PC-3 (cell line): ENCODE data around the gene CALCOCO2. TPM values are rescaled to one million over a fixed set of nuclear protein-coding genes. Genes with fewer than 3 reads are reported as not detected.

ENCODE experiments used
- ATAC-seq: fragments of 200-7000 bp; cut with Tn5 transposase; 2 replicates; pipeline ENCODE4 v1.9.1; 2020; ENCODE audit warnings: mild to moderate bottlenecking, moderate library complexity
- BruUV-seq: library from RNA; stranded (reverse); fragments of 400-500 nt; replicated peaks from 2 replicates; lab custom pipeline; 2021; lab: Mats Ljungman, UMichigan
- CTCF ChIA-PET: fragments of 300-600 bp; sonication (Branson Sonifier 250); formaldehyde crosslinking; loops from one replicate; lab custom pipeline; 2022; ENCODE audit warnings: antibody characterized with exemption; lab: Charles Lee
- POLR2A ChIA-PET: fragments of 300-600 bp; sonication (Branson Sonifier 250); formaldehyde crosslinking; loops from one replicate; lab custom pipeline; 2022; ENCODE audit warnings: antibody characterized with exemption; ENCODE audit not compliant: unreplicated experiment; lab: Charles Lee
- DNase-seq: peaks from one replicate; pipeline ENCODE4 v3.0.0-alpha.2; 2015
- H2AFZ ChIP-seq: fragments of 300-600 bp; sonication (generic); 2 replicates; pipeline ENCODE4 v1.6.0; 2016; ENCODE audit warnings: antibody characterized with exemption, low read length
- H3F3A ChIP-seq: fragments of 300-600 bp; sonication (generic); one replicate; pipeline ENCODE4 v1.6.0; 2017; ENCODE audit warnings: antibody characterized with exemption, low read length, control low read depth, mild to moderate bottlenecking; ENCODE audit not compliant: unreplicated experiment
- H3K27ac ChIP-seq: fragments of 300-600 bp; sonication (generic); 2 replicates; pipeline ENCODE4 v1.5.1; 2016; ENCODE audit warnings: mild to moderate bottlenecking, low read length
- H3K27me3 ChIP-seq: fragments of 300-600 bp; sonication (generic); 2 replicates; pipeline ENCODE4 v1.6.1; 2016; ENCODE audit warnings: low read length, mixed read lengths
- H3K36me3 ChIP-seq: fragments of 300-600 bp; sonication (generic); 2 replicates; pipeline ENCODE4 v1.6.1; 2016; ENCODE audit warnings: low read depth, mixed run types, low read length, mixed read lengths
- H3K4me1 ChIP-seq: fragments of 300-600 bp; sonication (generic); 2 replicates; pipeline ENCODE4 v1.5.1; 2016; ENCODE audit warnings: low read length; ENCODE audit not compliant: insufficient read depth
- H3K4me2 ChIP-seq: fragments of 300-600 bp; sonication (generic); 2 replicates; pipeline ENCODE4 v1.6.0; 2016; ENCODE audit warnings: low read length
- H3K4me3 ChIP-seq: fragments of 300-600 bp; sonication (generic); 2 replicates; pipeline ENCODE4 v1.5.1; 2016; ENCODE audit warnings: mild to moderate bottlenecking, low read length, mixed read lengths
- H3K79me2 ChIP-seq: fragments of 300-600 bp; sonication (generic); 2 replicates; pipeline ENCODE4 v1.6.1; 2017; ENCODE audit warnings: low read length, mixed read lengths
- H3K9ac ChIP-seq: fragments of 300-600 bp; sonication (generic); 2 replicates; pipeline ENCODE4 v1.6.0; 2016; ENCODE audit warnings: mild to moderate bottlenecking, low read length
- H3K9me2 ChIP-seq: fragments of 300-600 bp; sonication (generic); replicated peaks from 2 replicates; pipeline ENCODE4 v1.6.1; 2016; ENCODE audit warnings: mixed run types, low read length, mixed read lengths
- H3K9me3 ChIP-seq: fragments of 300-600 bp; sonication (generic); 2 replicates; pipeline ENCODE4 v1.6.1; 2016; ENCODE audit warnings: low read length, mixed read lengths
- H4K20me1 ChIP-seq: fragments of 300-600 bp; sonication (generic); 2 replicates; pipeline ENCODE4 v1.6.1; 2016; ENCODE audit warnings: low read length, mixed read lengths
- EZH2 ChIP-seq: fragments of 300-600 bp; sonication (generic); IDR thresholded peaks from one replicate; pipeline ENCODE4 v1.6.1; 2017; ENCODE audit warnings: antibody characterized with exemption, mild to moderate bottlenecking, low read length; ENCODE audit not compliant: unreplicated experiment
- EZH2phosphoT487 ChIP-seq: fragments of 300-600 bp; sonication (generic); IDR thresholded peaks from 2 replicates; pipeline ENCODE4 v1.6.1; 2018; ENCODE audit warnings: mild to moderate bottlenecking, antibody characterized with exemption, low read length, borderline replicate concordance
- intact Hi-C: fragments of 100-400 bp; cut with micrococcal nuclease; formaldehyde crosslinking; loops from 2 replicates; pipeline ENCODE4 v1.9.0; 2023
- total RNA-seq: library from RNA; depleted of rRNA; stranded (reverse); fragments of >200 nt; gene quantifications from 2 replicates; pipeline ENCODE4 v1.2.3, GENCODE V29; 2014
- TF ChIP-seq, protein P1 (sequence below): fragments of 300-600 bp; sonication (generic); conservative IDR thresholded peaks from 2 replicates; pipeline ENCODE4 v1.5.1; 2017; ENCODE audit warnings: antibody characterized with exemption, low read depth, mild to moderate bottlenecking, low read length

CALCOCO2 gene
- total RNA-seq, 1 experiment from 2014 or later = 47.2 TPM

- H4K20me1 ChIP-seq = no peaks in the 10 kb centered on the region
- peaks cover 17% of the 10 kb centered on the region for H3K36me3 ChIP-seq
- H3F3A ChIP-seq = no peaks in the 10 kb centered on the region
- TF ChIP-seq, protein P1, sequence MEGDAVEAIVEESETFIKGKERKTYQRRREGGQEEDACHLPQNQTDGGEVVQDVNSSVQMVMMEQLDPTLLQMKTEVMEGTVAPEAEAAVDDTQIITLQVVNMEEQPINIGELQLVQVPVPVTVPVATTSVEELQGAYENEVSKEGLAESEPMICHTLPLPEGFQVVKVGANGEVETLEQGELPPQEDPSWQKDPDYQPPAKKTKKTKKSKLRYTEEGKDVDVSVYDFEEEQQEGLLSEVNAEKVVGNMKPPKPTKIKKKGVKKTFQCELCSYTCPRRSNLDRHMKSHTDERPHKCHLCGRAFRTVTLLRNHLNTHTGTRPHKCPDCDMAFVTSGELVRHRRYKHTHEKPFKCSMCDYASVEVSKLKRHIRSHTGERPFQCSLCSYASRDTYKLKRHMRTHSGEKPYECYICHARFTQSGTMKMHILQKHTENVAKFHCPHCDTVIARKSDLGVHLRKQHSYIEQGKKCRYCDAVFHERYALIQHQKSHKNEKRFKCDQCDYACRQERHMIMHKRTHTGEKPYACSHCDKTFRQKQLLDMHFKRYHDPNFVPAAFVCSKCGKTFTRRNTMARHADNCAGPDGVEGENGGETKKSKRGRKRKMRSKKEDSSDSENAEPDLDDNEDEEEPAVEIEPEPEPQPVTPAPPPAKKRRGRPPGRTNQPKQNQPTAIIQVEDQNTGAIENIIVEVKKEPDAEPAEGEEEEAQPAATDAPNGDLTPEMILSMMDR = no peak
- no peak for TF ChIP-seq EZH2
- POLR2A ChIA-PET = interaction anchor here (0.6 kb wide), 1 partner anchor 47 kb away, joined by 3 read pairs; no protein-coding TSS in a partner anchor
- no peak overlapping the region for H3K4me3 ChIP-seq
- H2AFZ ChIP-seq = no peak overlapping the region
- ATAC-seq (no peak), DNase-seq (no peak)
- no TSS peak for BruUV-seq
- peaks cover 32% of the 10 kb centered on the region for H3K79me2 ChIP-seq
- H3K9me2 ChIP-seq = no peaks in the 10 kb centered on the region
- no peak overlapping the region for H3K4me2 ChIP-seq
- H3K9ac ChIP-seq = no peak overlapping the region
- H3K4me1 ChIP-seq = no peaks in the 10 kb centered on the region
- CTCF ChIA-PET = no interaction called here
- H3K9me3 ChIP-seq = no peaks in the 10 kb centered on the region
- intact Hi-C loops = no loop called here
- no peak overlapping the region for H3K27ac ChIP-seq
- H3K27me3 ChIP-seq = no peaks in the 10 kb centered on the region
These were observed 10.6 kb downstream of the CALCOCO2 start for GRCh38 chr17:48841395-48841831.

DNA sequence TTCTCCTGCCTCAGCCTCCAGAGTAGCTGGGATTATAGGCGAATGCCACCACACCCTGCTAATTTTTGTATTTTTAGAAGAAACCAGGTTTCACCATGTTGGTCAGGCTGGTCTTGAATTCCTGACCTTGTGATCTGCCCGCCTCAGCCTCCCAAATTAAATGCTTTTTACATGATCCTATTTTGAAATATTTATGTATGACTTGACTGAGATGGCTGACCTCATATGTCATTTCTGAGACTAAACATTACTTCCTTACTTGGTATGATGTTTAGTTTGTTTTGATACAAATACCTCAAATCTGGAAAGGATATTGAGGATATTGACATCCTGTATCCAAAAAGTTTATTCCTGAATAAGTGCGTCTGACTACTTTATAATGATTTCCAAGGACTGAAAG lies 11.9 kb downstream of the CALCOCO2 start:
- H3F3A ChIP-seq = no peaks in the 10 kb centered on the region
- no peaks in the 10 kb centered on the region for H4K20me1 ChIP-seq
- H3K27ac ChIP-seq = no peak overlapping the region
- BruUV-seq = no TSS peak
- H3K9me3 ChIP-seq = no peaks in the 10 kb centered on the region
- H3K4me3 ChIP-seq = no peak overlapping the region
- H3K9me2 ChIP-seq = no peaks in the 10 kb centered on the region
- ChIA-PET CTCF (interaction anchor here (0.6 kb wide), 1 partner anchor 24 kb away, joined by 3 read pairs; no protein-coding TSS in a partner anchor), POLR2A (interaction anchor here (0.6 kb wide), 1 partner anchor 27 kb away, joined by 3 read pairs; no protein-coding TSS in a partner anchor)
- no peak for TF ChIP-seq EZH2
- no peak for TF ChIP-seq EZH2phosphoT487
- TF ChIP-seq, protein P1 = no peak
- ATAC-seq = no peak
- H3K4me2 ChIP-seq = no peak overlapping the region
- H2AFZ ChIP-seq = no peak overlapping the region
- intact Hi-C loops = no loop called here
- H3K79me2 ChIP-seq = peaks cover 19% of the 10 kb centered on the region
- DNase-seq = no peak
- no peaks in the 10 kb centered on the region for H3K4me1 ChIP-seq
- no peak overlapping the region for H3K9ac ChIP-seq
- no peaks in the 10 kb centered on the region for H3K27me3 ChIP-seq
- peaks cover 18% of the 10 kb centered on the region for H3K36me3 ChIP-seq

DNA sequence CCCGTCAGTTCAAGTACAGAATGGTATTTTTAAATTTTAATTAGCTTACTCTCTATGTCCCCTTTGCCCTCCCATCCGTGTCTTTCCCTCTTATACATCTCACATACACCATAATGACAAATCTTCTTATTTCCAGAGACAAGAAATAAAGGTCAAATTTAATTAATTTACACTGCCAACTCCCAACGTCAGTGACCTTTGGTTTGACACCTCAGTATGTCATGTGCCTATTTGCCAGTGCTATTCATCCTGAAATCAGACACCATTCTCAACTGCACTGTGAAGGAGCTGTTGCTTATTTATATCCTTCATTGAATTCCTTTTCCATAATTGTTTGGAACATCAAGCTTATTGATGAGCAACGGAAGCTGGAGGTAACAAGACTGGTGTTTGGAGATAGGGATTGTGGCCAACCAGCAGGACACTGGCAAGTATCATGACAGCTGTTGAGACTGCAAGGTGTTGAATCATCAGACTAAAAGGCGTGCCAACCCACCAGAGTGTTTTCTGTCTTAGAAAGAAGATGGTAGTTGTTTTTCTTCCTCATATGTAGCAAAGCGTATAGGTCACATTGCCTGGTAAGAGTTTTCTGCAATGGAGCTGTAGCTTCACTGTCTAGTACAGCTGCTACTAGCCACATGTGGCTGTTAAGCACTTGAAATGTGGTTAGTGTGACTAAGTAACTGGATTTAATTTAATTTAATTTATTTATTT lies 12.5 kb downstream of the CALCOCO2 start:
- POLR2A ChIA-PET = interaction anchor here (0.6 kb wide), 1 partner anchor 1676 kb away, joined by 3 read pairs; no protein-coding TSS in a partner anchor
- intact Hi-C loops = no loop called here
- H3K4me3 ChIP-seq = no peak overlapping the region
- no peaks in the 10 kb centered on the region for H3K27me3 ChIP-seq
- H3K79me2 ChIP-seq = peaks cover 16% of the 10 kb centered on the region; the same call in 1 of the 2 replicates
- H3F3A ChIP-seq = no peaks in the 10 kb centered on the region
- peak; percentile 29; the same call in 1 of the 2 replicates for ATAC-seq
- H3K4me2 ChIP-seq = no peak overlapping the region
- no peaks in the 10 kb centered on the region for H3K4me1 ChIP-seq
- no peaks in the 10 kb centered on the region for H3K9me3 ChIP-seq
- H3K9me2 ChIP-seq = no peaks in the 10 kb centered on the region
- no peak overlapping the region for H2AFZ ChIP-seq
- TF ChIP-seq EZH2phosphoT487 (no peak), EZH2 (no peak)
- TF ChIP-seq, protein P1 = no peak
- no peaks in the 10 kb centered on the region for H4K20me1 ChIP-seq
- H3K36me3 ChIP-seq = peaks cover 23% of the 10 kb centered on the region
- no peak overlapping the region for H3K27ac ChIP-seq
- CTCF ChIA-PET = interaction anchor here (0.5 kb wide), 1 partner anchor 35 kb away, joined by 3 read pairs; no protein-coding TSS in a partner anchor
- no peak for DNase-seq
- no peak overlapping the region for H3K9ac ChIP-seq
- BruUV-seq = TSS peak; percentile 20
